H9 (cell line): Measurements from ENCODE around the gene RPL29. TPM values are rescaled to one million over a fixed set of nuclear protein-coding genes. Genes with fewer than 3 reads are reported as not detected.

ENCODE experiments used
- DNase-seq: peaks from one replicate; pipeline ENCODE4 v3.0.0-alpha.2; 2017
- H2AFZ ChIP-seq: one replicate; pipeline ENCODE4 v1.6.1; 2013; ENCODE audit warnings: mild to moderate bottlenecking, low read length, control low read depth, moderate library complexity
- H2AK5ac ChIP-seq: 2 replicates; pipeline ENCODE4 v1.6.1; 2013; ENCODE audit warnings: low read length, control low read depth, mixed read lengths; ENCODE audit not compliant: insufficient read length
- H2BK120ac ChIP-seq: one replicate; pipeline ENCODE4 v1.6.1; 2013; ENCODE audit warnings: low read depth, mild to moderate bottlenecking, low read length, control low read depth, inconsistent platforms; ENCODE audit not compliant: poor library complexity, severe bottlenecking
- H2BK12ac ChIP-seq: 2 replicates; pipeline ENCODE4 v1.6.1; 2013; ENCODE audit warnings: low read length, control low read depth, mixed read lengths, low read depth; ENCODE audit not compliant: insufficient read length
- H2BK15ac ChIP-seq: 2 replicates; pipeline ENCODE4 v1.6.1; 2013; ENCODE audit warnings: low read depth, low read length, control low read depth
- H2BK20ac ChIP-seq: one replicate; pipeline ENCODE4 v1.6.1; 2013; ENCODE audit warnings: low read depth, mild to moderate bottlenecking, low read length, control low read depth, inconsistent platforms; ENCODE audit not compliant: poor library complexity, severe bottlenecking
- H2BK5ac ChIP-seq: 2 replicates; pipeline ENCODE4 v1.6.1; 2013; ENCODE audit warnings: low read length, control low read depth, mixed read lengths; ENCODE audit not compliant: insufficient read length
- H3K14ac ChIP-seq: 2 replicates; pipeline ENCODE4 v1.6.1; 2013; ENCODE audit warnings: low read length, control low read depth; ENCODE audit not compliant: insufficient read depth
- H3K18ac ChIP-seq: 2 replicates; pipeline ENCODE4 v1.6.1; 2013; ENCODE audit warnings: low read depth, mild to moderate bottlenecking, mixed read lengths, low read length, control low read depth; ENCODE audit not compliant: insufficient read length
- H3K23ac ChIP-seq: 2 replicates; pipeline ENCODE4 v1.6.1; 2013; ENCODE audit warnings: low read length, control low read depth, mixed read lengths, low read depth; ENCODE audit not compliant: insufficient read length
- H3K23me2 ChIP-seq: 2 replicates; pipeline ENCODE4 v1.6.1; 2013; ENCODE audit warnings: low read depth, mild to moderate bottlenecking, mixed read lengths, low read length, control low read depth; ENCODE audit not compliant: insufficient read length, poor library complexity, severe bottlenecking
- H3K27ac ChIP-seq: 2 replicates; pipeline ENCODE4 v1.5.1; 2013; ENCODE audit warnings: low read length, control low read depth, mixed read lengths, low read depth; ENCODE audit not compliant: insufficient read length
- H3K27me3 ChIP-seq: 2 replicates; pipeline ENCODE4 v1.6.1; 2013; ENCODE audit warnings: low read length, control low read depth, inconsistent platforms; ENCODE audit not compliant: insufficient read depth
- H3K4ac ChIP-seq: 2 replicates; pipeline ENCODE4 v1.6.1; 2013; ENCODE audit warnings: low read depth, mild to moderate bottlenecking, control low read depth, inconsistent platforms, low read length, moderate library complexity
- H3K4me1 ChIP-seq: 2 replicates; pipeline ENCODE4 v1.6.1; 2013; ENCODE audit warnings: low read length, control low read depth, inconsistent platforms; ENCODE audit not compliant: insufficient read depth
- H3K4me2 ChIP-seq: 2 replicates; pipeline ENCODE4 v1.6.1; 2013; ENCODE audit warnings: low read length, control low read depth, mixed read lengths; ENCODE audit not compliant: insufficient read length, insufficient read depth
- H3K56ac ChIP-seq: 2 replicates; pipeline ENCODE4 v1.6.1; 2013; ENCODE audit warnings: low read depth, mild to moderate bottlenecking, mixed read lengths, low read length, control low read depth; ENCODE audit not compliant: insufficient read length
- H3K79me1 ChIP-seq: 2 replicates; pipeline ENCODE4 v1.6.1; 2013; ENCODE audit warnings: low read depth, mild to moderate bottlenecking, moderate library complexity, low read length, control low read depth, inconsistent platforms; ENCODE audit not compliant: insufficient read depth, poor library complexity, severe bottlenecking
- H3K79me2 ChIP-seq: 2 replicates; pipeline ENCODE4 v1.6.1; 2013; ENCODE audit warnings: low read length, control low read depth, inconsistent platforms; ENCODE audit not compliant: insufficient read depth
- H3K9ac ChIP-seq: 2 replicates; pipeline ENCODE4 v1.6.1; 2013; ENCODE audit warnings: low read length, control low read depth, mixed read lengths; ENCODE audit not compliant: insufficient read length; ENCODE audit errors: extremely low read depth
- H3K9me3 ChIP-seq: one replicate; pipeline ENCODE4 v1.6.1; 2013; ENCODE audit warnings: low read depth, low read length, inconsistent platforms; ENCODE audit not compliant: control insufficient read depth
- H3T11ph ChIP-seq: one replicate; pipeline ENCODE4 v1.6.1; 2013; ENCODE audit warnings: mild to moderate bottlenecking, low read length, control low read depth, inconsistent platforms
- H4K20me1 ChIP-seq: one replicate; pipeline ENCODE4 v1.6.1; 2013; ENCODE audit not compliant: control insufficient read depth, insufficient read length, insufficient read depth
- H4K5ac ChIP-seq: 2 replicates; pipeline ENCODE4 v1.6.1; 2013; ENCODE audit warnings: low read depth, mild to moderate bottlenecking, mixed read lengths, low read length, control low read depth; ENCODE audit not compliant: insufficient read length
- H4K8ac ChIP-seq: replicated peaks from 2 replicates; pipeline ENCODE4 v1.6.1; 2013; ENCODE audit warnings: low read length, control low read depth, mixed read lengths, low read depth; ENCODE audit not compliant: insufficient read length
- H4K91ac ChIP-seq: 2 replicates; pipeline ENCODE4 v1.6.1; 2013; ENCODE audit warnings: low read depth, mild to moderate bottlenecking, moderate library complexity, mixed read lengths, low read length, control low read depth; ENCODE audit not compliant: insufficient read length
- H3K27ac Mint-ChIP-seq, 3 experiments: 2 replicates in 2 of 3; 3 replicates in 1 of 3; pipeline ENCODE4 v1.8.0; 2020 to 2021; ENCODE audit warnings: mixed read lengths in 3 of 3, mild to moderate bottlenecking in 1 of 3, moderate library complexity in 1 of 3
- H3K27me3 Mint-ChIP-seq: 2 replicates; pipeline ENCODE4 v1.8.0; 2021; ENCODE audit warnings: low read depth, mild to moderate bottlenecking, moderate library complexity, mixed read lengths
- H3K36me3 Mint-ChIP-seq, 3 experiments: 2 replicates in 2 of 3; 3 replicates in 1 of 3; pipeline ENCODE4 v1.8.0; 2020 to 2021; ENCODE audit warnings: low read depth in 3 of 3, mixed read lengths in 3 of 3; ENCODE audit not compliant: insufficient read depth in 1 of 3
- H3K4me1 Mint-ChIP-seq, 2 experiments: 2 replicates each; pipeline ENCODE4 v1.8.0; 2020; ENCODE audit warnings: mixed read lengths in 2 of 2
- H3K4me3 Mint-ChIP-seq, 2 experiments: 2 replicates in 1 of 2; 3 replicates in 1 of 2; pipeline ENCODE4 v1.8.0; 2020 to 2021; ENCODE audit warnings: mild to moderate bottlenecking in 2 of 2, mixed read lengths in 2 of 2, moderate library complexity in 1 of 2
- H3K9me3 Mint-ChIP-seq, 2 experiments: 2 replicates in 1 of 2; 3 replicates in 1 of 2; pipeline ENCODE4 v1.8.0; 2020; ENCODE audit warnings: mild to moderate bottlenecking in 2 of 2, mixed read lengths in 2 of 2, moderate library complexity in 1 of 2
- CTCF ChIP-seq: fragments of 200-600 bp; sonication (generic); conservative IDR thresholded peaks from 3 replicates; pipeline ENCODE4 v1.8.0; 2021; ENCODE audit warnings: antibody characterized with exemption, mild to moderate bottlenecking
- WGBS: extraction: QIAGEN DNeasy Blood & Tissue Kit; methylation state at CpG from one replicate; pipeline ENCODE4 v1.1.7; 2013; ENCODE audit warnings: missing lambda C conversion rate, low lambda C conversion rate, mixed read lengths; ENCODE audit not compliant: insufficient read length; ENCODE audit errors: extremely low coverage; 5-methylcytosine and 5-hydroxymethylcytosine counted together
- total RNA-seq: library from RNA; stranded (reverse); gene quantifications from 2 replicates; pipeline ENCODE4 v1.2.1, GENCODE V29; 2021

The RPL29 gene
- total RNA-seq, 1 experiment from 2014 or later: 1,592 TPM

GRCh38 chr3:52036222-52036694, 40.6 kb upstream of the RPL29 start:
- DNase-seq: no peak
- H3K9ac ChIP-seq: no peak overlapping the region
- no peak overlapping the region for H2BK5ac ChIP-seq
- peak overlapping the region in 1 of 3 experiments; percentile 28; a peak in 1 of 7 replicates for H3K27ac Mint-ChIP-seq
- H3K27me3 Mint-ChIP-seq: no peaks in the 10 kb centered on the region
- TF ChIP-seq CTCF: no peak
- no peak overlapping the region for H3K56ac ChIP-seq
- H3K9me3 Mint-ChIP-seq: no peaks in the 10 kb centered on the region
- H3K4me2 ChIP-seq: no peak overlapping the region
- H2BK20ac ChIP-seq: no peak overlapping the region
- H3K9me3 ChIP-seq: no peaks in the 10 kb centered on the region
- no peak overlapping the region for H3K4ac ChIP-seq
- H4K5ac ChIP-seq: no peak overlapping the region
- no peak overlapping the region for H4K91ac ChIP-seq
- H3K27me3 ChIP-seq: no peaks in the 10 kb centered on the region
- no peaks in the 10 kb centered on the region for H3K36me3 Mint-ChIP-seq
- H2AFZ ChIP-seq: no peak overlapping the region
- H3K79me2 ChIP-seq: no peaks in the 10 kb centered on the region
- H3K23ac ChIP-seq: no peak overlapping the region
- no peak overlapping the region for H3K4me3 Mint-ChIP-seq
- H2BK120ac ChIP-seq: no peak overlapping the region
- no peak overlapping the region for H2AK5ac ChIP-seq
- no peak overlapping the region for H2BK12ac ChIP-seq
- H3K4me1 ChIP-seq: no peaks in the 10 kb centered on the region
- H3K18ac ChIP-seq: no peak overlapping the region
- H4K20me1 ChIP-seq: no peaks in the 10 kb centered on the region
- H2BK15ac ChIP-seq: no peak overlapping the region
- no peak overlapping the region for H3K27ac ChIP-seq
- H4K8ac ChIP-seq: no peak overlapping the region
- no peaks in the 10 kb centered on the region for H3K79me1 ChIP-seq
- H3T11ph ChIP-seq: no peak overlapping the region
- H3K4me1 Mint-ChIP-seq: peaks cover 0 to 13% of the 10 kb centered on the region in 2 experiments; a peak in 2 of 4 replicates
- WGBS: no CpG with 5 or more reads among the region's 5 CpGs
- no peaks in the 10 kb centered on the region for H3K23me2 ChIP-seq
- H3K14ac ChIP-seq: no peak overlapping the region
